HG03432 (cell line): ENCODE results near the gene DPYSL3.

ENCODE experiments used
- ATAC-seq: cut with Tn5 transposase; IDR thresholded peaks from one replicate; pipeline ENCODE4 v1.9.1; 2021; ENCODE audit warnings: mild to moderate bottlenecking, moderate library complexity; ENCODE audit not compliant: unreplicated experiment

Gene DPYSL3

DNA sequence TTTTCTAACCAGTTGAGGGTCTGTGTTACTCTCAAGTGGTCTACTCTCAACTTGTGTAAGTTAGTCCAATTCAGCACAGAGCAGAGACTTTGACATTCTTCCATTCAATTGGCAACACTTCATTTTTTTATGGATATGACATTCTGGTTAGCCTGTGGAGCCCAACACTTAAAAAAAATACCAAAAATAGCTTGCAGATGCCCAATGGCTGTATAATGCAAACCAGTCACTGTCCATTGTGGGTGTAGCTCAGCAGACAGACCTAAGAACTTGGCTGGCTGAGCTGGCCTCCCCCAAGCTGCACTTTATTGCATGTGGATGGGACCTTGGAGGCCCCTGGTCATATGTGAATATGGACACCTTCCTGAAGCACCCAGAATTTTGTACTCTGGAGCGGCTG is 103.2 kb downstream of the DPYSL3 start:
- no peak for ATAC-seq

DNA sequence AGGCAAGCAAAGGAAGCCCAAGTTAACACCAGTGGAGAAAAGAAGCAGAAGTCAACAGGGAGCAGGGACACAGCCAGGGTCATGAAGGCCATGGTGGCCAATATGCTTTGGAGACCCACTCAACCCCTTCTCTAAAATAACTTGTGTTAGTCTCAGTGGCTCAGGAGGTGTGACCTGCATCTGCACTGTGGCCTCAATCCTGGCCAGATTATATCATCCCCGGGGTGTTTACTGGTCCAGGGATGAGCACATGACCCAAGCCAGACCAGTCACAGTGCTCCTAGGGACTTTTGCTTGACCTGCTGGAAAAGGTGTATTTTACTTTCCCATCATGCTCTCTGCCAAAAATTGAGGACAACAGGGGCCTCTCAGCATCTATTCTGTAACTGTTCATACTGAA is 105.2 kb downstream of the DPYSL3 start:
- no peak for ATAC-seq

DNA sequence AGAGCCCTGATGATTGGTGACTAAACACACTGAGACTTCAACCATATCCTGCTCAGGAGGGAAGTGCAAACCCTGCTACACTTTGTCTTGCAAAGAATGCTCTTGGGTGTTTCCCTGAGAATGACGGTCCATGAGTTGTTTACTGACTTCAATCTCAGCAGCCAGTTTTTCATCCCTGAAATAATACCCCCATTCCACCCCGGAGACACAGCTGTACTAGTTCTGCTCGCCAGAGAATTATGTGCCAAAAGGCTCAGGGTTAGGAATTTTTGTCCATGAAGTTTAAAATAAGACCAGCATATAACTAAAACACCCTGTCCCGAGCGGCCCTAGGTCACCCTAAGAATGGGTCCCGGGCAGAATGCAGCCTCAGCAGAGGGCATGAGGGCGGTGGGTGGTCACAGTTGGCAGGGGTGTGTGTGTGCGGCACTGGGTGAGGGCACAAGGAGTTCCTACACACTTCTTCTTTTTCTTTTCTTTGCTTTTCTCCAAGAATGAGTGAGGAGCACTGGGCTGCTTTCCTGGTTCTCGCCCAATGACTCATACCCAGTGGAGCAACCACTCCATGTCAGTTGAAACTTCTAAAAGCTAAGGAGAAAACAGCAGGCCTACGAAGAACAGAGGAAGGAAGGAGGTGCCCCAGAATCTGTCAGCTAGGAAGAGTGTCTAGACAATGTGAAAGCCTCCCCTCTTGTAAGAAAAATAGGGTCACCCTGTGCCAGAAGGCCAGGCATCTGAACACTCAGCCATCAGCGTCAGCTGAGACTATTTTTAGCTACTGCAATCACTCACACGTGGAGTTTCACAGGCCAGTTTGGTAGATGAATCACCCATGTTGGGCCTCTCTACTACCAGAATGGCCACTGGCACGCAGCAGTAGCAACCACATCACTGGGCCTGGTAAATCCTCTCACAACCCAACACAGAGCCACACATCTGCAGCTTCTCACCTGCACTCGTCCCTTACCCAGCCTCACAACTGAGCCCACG is 105.9 kb downstream of the DPYSL3 start:
- ATAC-seq = peak; percentile 93

GRCh38 chr5:147400881-147401280 is 109.0 kb downstream of the DPYSL3 start:
- no peak for ATAC-seq

GRCh38 chr5:147400126-147400809 is 109.6 kb downstream of the DPYSL3 start:
- ATAC-seq = no peak

DNA sequence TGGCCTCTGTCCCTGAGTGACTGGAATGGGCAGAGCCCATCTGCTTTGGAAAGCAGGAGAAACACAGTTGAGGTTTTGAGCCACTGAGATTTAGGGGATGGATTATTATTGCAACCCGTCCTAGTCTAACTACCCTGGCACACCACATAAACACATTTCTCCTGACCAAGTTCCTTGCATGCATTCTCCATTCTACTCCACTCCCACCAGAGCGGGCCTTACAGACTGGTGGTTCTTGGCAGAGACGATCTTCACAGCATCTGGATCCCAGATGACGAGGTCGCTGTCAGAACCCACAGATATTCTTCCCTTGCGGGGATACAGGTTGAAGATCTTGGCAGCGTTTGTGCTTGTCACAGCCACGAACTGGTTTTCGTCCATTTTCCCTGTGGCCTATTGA is 111.0 kb downstream of the DPYSL3 start:
- no peak for ATAC-seq

DNA sequence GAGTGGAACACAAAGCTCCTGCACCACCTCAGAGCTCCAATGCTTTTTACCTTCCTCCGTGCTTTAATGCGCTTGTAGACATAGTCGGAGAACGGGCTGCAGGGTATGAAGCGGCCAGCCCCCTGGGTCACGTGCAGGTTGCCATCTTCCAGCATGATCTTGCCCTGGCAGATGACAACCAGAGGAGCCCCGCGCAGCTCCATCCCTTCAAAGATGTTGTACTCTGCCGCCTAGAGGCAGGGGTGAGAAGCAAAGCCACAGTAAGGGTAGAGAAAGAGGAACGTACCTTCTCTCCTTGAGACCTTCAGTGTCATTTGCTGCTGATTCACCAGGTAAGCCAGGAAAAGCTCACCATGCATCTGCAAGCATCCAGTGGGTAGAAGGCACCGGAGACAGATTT is 112.3 kb downstream of the DPYSL3 start:
- ATAC-seq = no peak

DNA sequence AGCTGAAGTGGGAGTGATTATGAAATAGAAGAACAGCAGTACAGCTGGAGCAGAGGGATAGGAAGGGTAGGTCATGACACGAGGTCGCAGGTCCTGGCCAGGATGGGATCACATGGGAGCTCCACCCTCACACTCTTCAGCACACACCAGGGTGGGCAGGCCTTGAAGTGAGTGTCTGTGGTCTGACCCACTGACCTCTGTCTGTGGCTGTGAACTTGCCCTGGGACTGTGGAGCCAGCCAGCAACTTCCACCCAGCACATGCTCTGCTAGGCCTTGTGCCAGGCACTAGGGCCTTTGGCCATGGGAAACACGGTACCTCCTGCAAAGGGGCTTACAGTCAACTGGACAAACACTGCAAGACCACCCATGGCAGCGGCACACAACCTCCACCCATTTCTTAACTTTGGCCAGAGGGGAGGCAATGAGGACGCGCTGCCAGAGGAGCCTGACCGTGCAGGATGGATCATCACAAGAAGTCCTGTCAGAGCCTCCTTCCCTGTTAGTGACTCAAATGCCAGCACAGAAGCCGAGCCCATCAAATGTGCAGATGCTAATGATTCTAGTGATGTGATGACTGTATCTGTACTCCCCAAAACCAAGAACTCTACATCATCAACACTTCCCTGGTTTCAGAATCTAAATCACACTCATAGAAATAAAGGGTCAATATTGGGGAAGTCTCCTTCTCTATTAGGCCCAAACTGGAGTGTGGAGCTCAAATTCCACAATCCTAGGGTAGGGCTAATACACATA is 113.6 kb downstream of the DPYSL3 start:
- ATAC-seq = no peak

DNA sequence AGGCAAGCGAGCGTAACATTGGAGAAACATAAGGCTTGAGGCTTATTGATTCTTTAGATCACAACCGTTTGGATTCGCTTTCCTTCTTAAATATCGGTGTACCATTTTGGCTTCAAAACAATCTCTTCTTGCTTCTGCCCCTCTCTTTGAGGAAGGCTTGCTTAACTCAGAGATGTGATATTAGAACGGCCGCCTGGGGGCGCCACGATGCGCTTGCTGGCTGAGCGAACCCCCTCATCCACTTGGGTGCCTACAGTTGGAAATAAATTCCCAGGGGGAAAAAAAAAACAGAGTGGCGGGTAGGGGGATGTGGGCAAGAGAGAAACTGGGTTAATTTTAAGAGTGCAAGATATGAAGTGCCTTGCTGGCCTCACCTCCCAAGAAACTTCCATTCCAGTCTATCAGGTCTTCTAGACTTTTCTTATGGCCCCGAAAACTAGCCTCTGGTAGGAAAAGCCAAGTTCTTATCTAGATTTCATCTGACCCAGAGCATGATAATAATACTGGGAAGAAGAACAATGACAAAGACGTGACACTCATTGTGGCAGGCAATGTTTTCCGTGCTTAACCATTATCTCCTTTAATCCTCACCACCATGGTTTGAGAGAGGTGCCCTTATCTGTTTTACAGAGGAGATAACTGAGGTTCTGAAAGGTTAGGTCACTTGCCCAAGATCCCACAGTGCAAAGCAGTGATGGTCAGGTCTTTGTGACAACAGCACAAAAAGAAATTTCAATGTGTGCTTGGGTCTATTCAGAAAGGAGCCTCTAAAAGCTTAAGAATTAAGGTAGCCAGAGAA is 115.8 kb downstream of the DPYSL3 start:
- ATAC-seq = no peak

GRCh38 chr5:147391781-147392180 is 118.1 kb downstream of the DPYSL3 start:
- peak; percentile 97 for ATAC-seq

DNA sequence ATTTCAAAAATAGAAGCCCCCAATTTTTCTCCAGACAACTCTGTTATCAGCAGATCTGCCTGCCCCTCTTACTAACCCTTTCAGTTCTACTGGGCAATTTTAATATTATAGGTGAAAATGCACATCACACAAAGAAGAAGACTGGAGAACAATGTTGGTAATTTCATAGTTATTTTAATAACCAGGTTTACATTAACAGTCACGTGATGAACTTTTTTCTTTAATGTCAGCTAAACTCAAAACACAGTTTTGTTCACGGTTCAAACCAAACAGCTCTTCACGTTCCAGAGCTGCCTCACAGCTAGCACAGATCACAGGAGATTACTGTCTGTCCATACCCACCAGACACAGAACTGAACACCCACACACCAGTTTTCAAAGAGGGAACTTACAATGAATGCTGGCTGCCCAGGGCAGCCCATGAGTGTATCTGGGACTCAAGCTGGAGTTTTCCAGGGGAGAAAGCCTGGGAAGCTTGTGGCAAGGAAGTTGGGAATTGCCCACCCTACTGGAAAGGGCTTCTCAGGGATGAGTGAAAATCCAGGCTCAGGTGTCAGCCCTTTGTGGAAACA is 119.1 kb downstream of the DPYSL3 start:
- no peak for ATAC-seq

- no peak for ATAC-seq
Measured at GRCh38 chr5:147388184-147389108, 121.4 kb downstream of the DPYSL3 start.

GRCh38 chr5:147387109-147387508 is 122.8 kb downstream of the DPYSL3 start:
- ATAC-seq = no peak

GRCh38 chr5:147384346-147385193 is 125.3 kb downstream of the DPYSL3 start:
- no peak for ATAC-seq

DNA sequence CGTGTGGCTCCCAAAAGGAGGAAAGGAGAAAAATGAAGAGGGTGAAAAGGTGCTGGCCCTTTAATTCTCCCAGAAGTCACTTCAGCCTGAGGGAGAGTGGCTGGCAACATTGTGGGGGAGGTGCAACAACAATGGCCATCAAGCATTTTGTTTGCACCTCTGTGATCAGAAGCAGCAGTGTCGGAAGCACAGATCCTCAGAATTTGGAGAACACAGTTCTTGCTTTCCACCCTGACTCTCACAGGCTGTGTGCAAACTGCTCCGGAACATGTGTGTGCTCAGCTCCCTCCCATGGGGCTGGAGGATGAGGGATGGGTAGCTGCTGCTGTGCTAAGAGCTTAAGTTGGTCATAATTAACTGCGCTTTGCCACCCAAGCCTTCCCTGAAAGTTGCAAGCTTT is 127.1 kb downstream of the DPYSL3 start:
- no peak for ATAC-seq

GRCh38 chr5:147381555-147381954 is 128.3 kb downstream of the DPYSL3 start:
- ATAC-seq = no peak

- ATAC-seq = no peak
Measured at GRCh38 chr5:147377682-147378081, 132.2 kb downstream of the DPYSL3 start.

DNA sequence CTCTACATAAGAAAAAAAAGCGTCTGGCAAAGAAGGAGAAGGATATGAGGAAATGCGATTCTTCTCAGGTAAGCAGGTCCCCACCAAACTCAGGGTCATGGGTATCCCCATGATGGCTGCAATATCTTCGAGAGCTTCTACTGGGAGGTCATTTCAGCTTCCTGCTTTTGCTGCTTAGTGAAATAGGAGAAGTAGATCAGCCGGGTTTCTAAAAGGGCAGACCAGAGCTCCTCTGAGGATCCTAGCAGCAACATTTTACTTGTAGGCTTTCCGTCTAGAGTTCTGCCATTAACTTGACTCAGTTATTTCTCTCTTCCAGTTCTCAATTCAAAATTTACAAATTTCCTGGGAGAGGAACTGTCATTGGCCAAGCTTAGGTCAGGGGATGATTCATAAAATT is 134.7 kb downstream of the DPYSL3 start:
- no peak for ATAC-seq
